Smooth muscle cell (in vitro differentiated cells): ENCODE measurements around the gene PCDHB15. TPM values are rescaled to one million over a fixed set of nuclear protein-coding genes. Genes with fewer than 3 reads are reported as not detected.
"Not testable (repeated sequence)": the region's sequence is repeated elsewhere in the genome, so short reads cannot be mapped to it uniquely, and the experiment has no call there.

Experiments
- DNase-seq: peaks from one replicate; lab custom pipeline; 2025; ENCODE audit not compliant: unreplicated experiment; lab: John Stamatoyannopoulos, UW
- H2AFZ ChIP-seq: fragments of 200-600 bp; sonication (generic); 2 replicates; pipeline ENCODE4 v1.6.0; 2016; ENCODE audit warnings: antibody characterized with exemption, low read depth, mild to moderate bottlenecking
- H3F3A ChIP-seq: fragments of 200-600 bp; sonication (generic); 2 replicates; pipeline ENCODE4 v1.6.0; 2017; ENCODE audit warnings: antibody characterized with exemption, low read depth
- H3K27ac ChIP-seq: fragments of 200-600 bp; sonication (generic); 2 replicates; pipeline ENCODE4 v1.5.1; 2016; ENCODE audit warnings: low read depth, mild to moderate bottlenecking
- H3K27me3 ChIP-seq: fragments of 200-600 bp; sonication (generic); 2 replicates; pipeline ENCODE4 v1.6.1; 2016; ENCODE audit warnings: low read depth, mild to moderate bottlenecking
- H3K36me3 ChIP-seq: fragments of 200-600 bp; sonication (generic); 2 replicates; pipeline ENCODE4 v1.5.1; 2016; ENCODE audit warnings: low read depth
- H3K4me1 ChIP-seq: fragments of 200-600 bp; sonication (generic); 2 replicates; pipeline ENCODE4 v1.5.1; 2016; ENCODE audit warnings: low read depth
- H3K4me2 ChIP-seq: fragments of 200-600 bp; sonication (generic); 2 replicates; pipeline ENCODE4 v1.6.0; 2016; ENCODE audit warnings: mild to moderate bottlenecking
- H3K4me3 ChIP-seq: fragments of 200-600 bp; sonication (generic); 2 replicates; pipeline ENCODE4 v1.5.1; 2016; ENCODE audit warnings: mild to moderate bottlenecking
- H3K79me2 ChIP-seq: fragments of 200-600 bp; sonication (generic); 2 replicates; pipeline ENCODE4 v1.6.0; 2016; ENCODE audit warnings: low read depth, mild to moderate bottlenecking
- H3K9ac ChIP-seq: fragments of 200-600 bp; sonication (generic); 2 replicates; pipeline ENCODE4 v1.6.0; 2016; ENCODE audit warnings: low read depth
- H3K9me3 ChIP-seq: fragments of 200-600 bp; sonication (generic); replicated peaks from 2 replicates; pipeline ENCODE4 v1.5.1; 2016; ENCODE audit warnings: low read depth
- H4K20me1 ChIP-seq: fragments of 200-600 bp; sonication (generic); 2 replicates; pipeline ENCODE4 v1.6.0; 2016; ENCODE audit warnings: low read depth
- CTCF ChIP-seq: fragments of 200-600 bp; sonication (generic); IDR thresholded peaks from 2 replicates; pipeline ENCODE4 v1.5.1; 2017; ENCODE audit warnings: borderline replicate concordance, mild to moderate bottlenecking, antibody characterized with exemption; ENCODE audit not compliant: insufficient read depth, poor library complexity, severe bottlenecking
- WGBS: methylation state at CpG from one replicate; pipeline ENCODE4 v1.1.7; 2016; ENCODE audit warnings: low lambda C conversion rate; 5-methylcytosine and 5-hydroxymethylcytosine counted together
- polyA plus RNA-seq: library from polyadenylated mRNA; unstranded; fragments of >200 nt; fragmentation: Nextera tagmentation; extraction: Ambion mirVana; gene quantifications from 2 replicates; pipeline ENCODE4 v1.2.1, GENCODE V29; 2016
- total RNA-seq: library from RNA; depleted of rRNA; stranded (reverse); fragments of >200 nt; gene quantifications from 2 replicates; pipeline ENCODE4 v1.2.3, GENCODE V29; 2014

PCDHB15 gene
- total RNA-seq (3.9 and 4.2 TPM in 2 replicates), polyA plus RNA-seq (1.8 and 2.1 TPM in 2 replicates)

GRCh38 chr5:141245250-141245717 is at the start of gene PCDHB15:
Gene PCDHB15, plus strand, starts transcription at chr5:141245395. Its CDS starts 184 bp downstream, at chr5:141245579.
- H4K20me1 ChIP-seq: no peaks in the 10 kb centered on the region
- TF ChIP-seq CTCF: peak; percentile 28
- no peak within 1 kb of the TSS for H3K27ac ChIP-seq
- H3K9me3 ChIP-seq: peaks cover 58% of the 10 kb centered on the region
- no peak for DNase-seq
- no peak within 1 kb of the TSS for H3K9ac ChIP-seq
- no peaks in the 10 kb centered on the region for H3K4me1 ChIP-seq
- H2AFZ ChIP-seq: no peak within 1 kb of the TSS
- peak within 1 kb of the TSS; percentile 39 for H3K4me3 ChIP-seq
- WGBS: 35% methylated on average over 16 of the region's 16 CpGs
- H3K36me3 ChIP-seq: peaks cover 11% of the 10 kb centered on the region
- H3K79me2 ChIP-seq: no peaks in the 10 kb centered on the region
- H3K4me2 ChIP-seq: peak within 1 kb of the TSS; percentile 71
- no peaks in the 10 kb centered on the region for H3K27me3 ChIP-seq
- no peaks in the 10 kb centered on the region for H3F3A ChIP-seq

DNA sequence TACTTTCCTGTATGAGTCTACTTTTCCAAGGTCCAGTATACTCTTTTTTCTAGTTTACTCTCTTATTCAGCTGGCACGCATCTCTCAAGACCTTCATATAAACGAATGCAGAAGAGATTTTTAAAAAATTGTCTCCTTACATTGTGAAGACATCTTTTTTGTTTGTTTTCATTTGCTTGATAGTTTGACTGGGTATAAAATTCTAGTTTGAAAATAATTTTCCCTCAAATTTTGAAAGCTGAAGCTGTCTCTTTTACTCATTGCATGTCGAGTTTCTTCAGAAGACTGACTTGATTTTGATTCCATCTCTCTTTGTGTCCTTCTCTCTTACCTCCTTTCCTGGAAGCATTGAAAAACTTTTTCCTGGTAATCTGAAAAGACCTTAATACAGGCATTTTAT is 48.8 kb upstream of the PCDHB15 start:
- Histone ChIP-seq H3K4me2 (no peak overlapping the region), H3F3A (no peaks in the 10 kb centered on the region), H3K9me3 (peaks cover 6% of the 10 kb centered on the region), H3K27me3 (peaks cover 5% of the 10 kb centered on the region), H3K4me1 (no peaks in the 10 kb centered on the region), H3K27ac (no peak overlapping the region), H3K4me3 (no peak overlapping the region), H4K20me1 (no peaks in the 10 kb centered on the region), H3K36me3 (no peaks in the 10 kb centered on the region), H3K9ac (no peak overlapping the region), H2AFZ (no peak overlapping the region), H3K79me2 (no peaks in the 10 kb centered on the region)
- WGBS: 84% methylated on average over 3 of the region's 3 CpGs
- no peak for DNase-seq
- no peak for TF ChIP-seq CTCF

DNA sequence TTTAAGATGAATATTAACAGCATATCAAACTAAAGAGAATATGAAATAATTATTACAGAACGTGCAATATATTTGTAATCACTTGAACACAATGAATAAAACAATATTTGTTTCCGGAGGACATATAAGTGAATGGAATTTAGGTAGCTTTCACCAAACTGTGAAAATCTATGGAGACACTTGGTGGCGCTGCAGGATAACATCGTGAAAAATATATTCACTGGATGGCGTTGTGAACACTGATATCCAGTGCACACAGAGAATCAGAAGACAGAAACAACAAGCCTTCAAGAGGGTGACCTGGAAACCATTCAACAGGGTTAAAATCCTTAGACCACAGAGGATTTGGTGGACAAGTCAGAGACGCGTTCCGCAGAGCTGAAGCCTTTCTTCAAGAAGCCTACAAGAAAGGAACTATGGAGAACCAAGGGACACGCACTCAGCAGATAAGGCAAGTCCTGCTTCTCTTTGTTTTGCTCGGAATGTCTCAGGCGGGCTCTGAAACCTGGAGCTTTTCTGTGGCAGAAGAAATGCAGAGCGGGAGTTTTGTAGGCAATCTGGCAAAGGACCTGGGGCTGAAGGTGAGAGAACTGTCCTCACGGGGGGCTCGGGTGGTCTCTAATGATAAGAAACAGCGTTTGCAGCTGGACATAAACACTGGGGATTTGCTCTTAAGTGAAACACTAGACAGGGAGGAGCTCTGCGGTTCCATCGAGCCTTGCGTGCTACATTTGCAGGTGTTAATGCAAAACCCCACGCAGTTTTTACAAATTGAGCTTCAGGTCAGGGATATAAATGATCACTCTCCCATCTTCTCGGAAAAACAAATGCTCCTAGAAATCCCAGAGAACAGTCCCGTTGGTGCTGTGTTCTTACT is 45.6 kb upstream of the PCDHB15 start, which contains the start of gene PCDHB11:
TSS of gene PCDHB11 (plus strand) at position 269 of the 877 bp plus-strand sequence. CDS start at position 417, 148 bp downstream.
- H3F3A ChIP-seq: no peaks in the 10 kb centered on the region
- H3K79me2 ChIP-seq: no peaks in the 10 kb centered on the region
- no peaks in the 10 kb centered on the region for H3K36me3 ChIP-seq
- H3K9ac ChIP-seq: no peak within 1 kb of the TSS
- 67% methylated on average over 21 of the region's 21 CpGs for WGBS
- peaks cover 6% of the 10 kb centered on the region for H3K9me3 ChIP-seq
- H4K20me1 ChIP-seq: no peaks in the 10 kb centered on the region
- no peak for TF ChIP-seq CTCF
- no peak within 1 kb of the TSS for H2AFZ ChIP-seq
- H3K27me3 ChIP-seq: peaks cover 5% of the 10 kb centered on the region
- H3K27ac ChIP-seq: no peak within 1 kb of the TSS
- no peak for DNase-seq
- no peak within 1 kb of the TSS for H3K4me2 ChIP-seq
- no peak within 1 kb of the TSS for H3K4me3 ChIP-seq
- H3K4me1 ChIP-seq: no peaks in the 10 kb centered on the region

GRCh38 chr5:141201126-141201525 is 44.1 kb upstream of the PCDHB15 start:
- WGBS: 78% methylated on average over 30 of the region's 38 CpGs
- not testable (repeated sequence) for H3K27ac ChIP-seq, H3K4me2 ChIP-seq, H3K4me3 ChIP-seq, DNase-seq, H4K20me1 ChIP-seq, H3K9me3 ChIP-seq, H3F3A ChIP-seq, H2AFZ ChIP-seq, H3K36me3 ChIP-seq, H3K79me2 ChIP-seq, H3K27me3 ChIP-seq, H3K4me1 ChIP-seq, H3K9ac ChIP-seq

DNA sequence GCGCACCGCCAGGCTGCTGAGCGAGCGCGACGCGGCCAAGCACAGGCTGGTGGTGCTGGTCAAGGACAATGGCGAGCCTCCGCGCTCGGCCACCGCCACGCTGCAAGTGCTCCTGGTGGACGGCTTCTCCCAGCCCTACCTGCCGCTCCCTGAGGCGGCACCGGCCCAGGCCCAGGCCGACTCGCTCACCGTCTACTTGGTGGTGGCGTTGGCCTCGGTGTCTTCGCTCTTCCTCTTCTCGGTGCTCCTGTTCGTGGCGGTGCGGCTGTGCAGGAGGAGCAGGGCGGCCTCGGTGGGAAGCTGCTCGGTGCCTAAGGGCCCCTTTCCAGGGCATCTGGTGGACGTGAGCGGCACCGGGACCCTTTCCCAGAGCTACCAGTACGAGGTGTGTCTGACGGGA is 43.5 kb upstream of the PCDHB15 start:
- H3K27ac ChIP-seq, H2AFZ ChIP-seq, H3K4me1 ChIP-seq, H4K20me1 ChIP-seq, H3K9ac ChIP-seq, H3K36me3 ChIP-seq, H3K4me2 ChIP-seq, H3K9me3 ChIP-seq, H3K4me3 ChIP-seq, H3F3A ChIP-seq, H3K79me2 ChIP-seq, H3K27me3 ChIP-seq, DNase-seq: not testable (repeated sequence)
- 60% methylated on average over 33 of the region's 35 CpGs for WGBS
